ENCODE measurements around the gene PACRGL. TPM values are rescaled to one million over a fixed set of nuclear protein-coding genes. Genes with fewer than 3 reads are reported as not detected.

PACRGL gene
- total and polyA plus RNA-seq, 2 donors from 2014 or later: 11.3 to 22.4 TPM

- no peak overlapping the region for H3K9ac ChIP-seq (ENCODE audit: low read length in 3 of 3)
- TF ChIP-seq, protein P1, sequence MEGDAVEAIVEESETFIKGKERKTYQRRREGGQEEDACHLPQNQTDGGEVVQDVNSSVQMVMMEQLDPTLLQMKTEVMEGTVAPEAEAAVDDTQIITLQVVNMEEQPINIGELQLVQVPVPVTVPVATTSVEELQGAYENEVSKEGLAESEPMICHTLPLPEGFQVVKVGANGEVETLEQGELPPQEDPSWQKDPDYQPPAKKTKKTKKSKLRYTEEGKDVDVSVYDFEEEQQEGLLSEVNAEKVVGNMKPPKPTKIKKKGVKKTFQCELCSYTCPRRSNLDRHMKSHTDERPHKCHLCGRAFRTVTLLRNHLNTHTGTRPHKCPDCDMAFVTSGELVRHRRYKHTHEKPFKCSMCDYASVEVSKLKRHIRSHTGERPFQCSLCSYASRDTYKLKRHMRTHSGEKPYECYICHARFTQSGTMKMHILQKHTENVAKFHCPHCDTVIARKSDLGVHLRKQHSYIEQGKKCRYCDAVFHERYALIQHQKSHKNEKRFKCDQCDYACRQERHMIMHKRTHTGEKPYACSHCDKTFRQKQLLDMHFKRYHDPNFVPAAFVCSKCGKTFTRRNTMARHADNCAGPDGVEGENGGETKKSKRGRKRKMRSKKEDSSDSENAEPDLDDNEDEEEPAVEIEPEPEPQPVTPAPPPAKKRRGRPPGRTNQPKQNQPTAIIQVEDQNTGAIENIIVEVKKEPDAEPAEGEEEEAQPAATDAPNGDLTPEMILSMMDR (IDR thresholded peaks at IDR 0.05; ENCODE audit: borderline replicate concordance, extremely low read depth, insufficient read depth): no peak
Measured at GRCh38 chr4:20752641-20753040, 52.4 kb downstream of the PACRGL start.

DNA sequence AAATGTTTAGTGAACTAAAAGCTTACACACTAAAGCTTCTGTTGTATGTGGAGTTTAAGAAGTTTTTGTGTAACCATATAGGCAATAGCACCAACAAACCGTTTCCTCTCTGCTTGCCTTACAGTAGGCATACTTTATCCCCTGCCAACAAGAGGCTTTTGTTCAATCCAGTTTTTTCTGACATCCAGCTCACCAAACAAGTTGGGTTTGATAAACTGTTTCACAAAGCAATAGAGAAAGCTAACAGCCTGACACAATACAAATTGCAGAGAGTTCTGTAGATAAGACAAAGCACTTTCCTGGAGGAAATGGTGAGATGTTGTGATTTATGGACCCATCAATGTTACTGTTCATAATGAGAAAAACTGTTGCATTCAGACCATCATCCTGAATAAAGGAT is 53.8 kb downstream of the PACRGL start:
- H3K4me3 ChIP-seq (ENCODE audit: low read length in 3 of 3): no peak overlapping the region

More at GRCh38 chr4:20752641-20753040, 52.4 kb downstream of the PACRGL start:
- H3K36me3 ChIP-seq (ENCODE audit: control insufficient read depth in 2 of 3, insufficient read depth in 3 of 3, low read length in 3 of 3): no peaks in the 10 kb centered on the region
- intact Hi-C loops (cut with DNase I): no loop called here
- H3K27ac ChIP-seq (ENCODE audit: low read depth in 2 of 2, low read length in 2 of 2): no peak overlapping the region
- no peaks in the 10 kb centered on the region for H3K9me3 ChIP-seq (ENCODE audit: control insufficient read depth in 2 of 3, insufficient read depth in 1 of 3, low read length in 3 of 3)
- no peaks in the 10 kb centered on the region for H3K4me1 ChIP-seq (ENCODE audit: control insufficient read depth in 2 of 3, insufficient read depth in 2 of 3, low read depth in 1 of 3, low read length in 3 of 3)
- H3K4me3 ChIP-seq (ENCODE audit: low read length in 3 of 3): no peak overlapping the region
- no peaks in the 10 kb centered on the region for H3K27me3 ChIP-seq (ENCODE audit: control insufficient read depth, insufficient read depth, low read length)
- DNase-seq (no peak), FAIRE-seq (no peak)

GRCh38 chr4:20760053-20760452 is 59.8 kb downstream of the PACRGL start:
- intact Hi-C loops (cut with DNase I): loop anchor here (10.0 kb wide), 1 partner anchor 715 kb away; no protein-coding TSS in a partner anchor
- FAIRE-seq: no peak

More for the DNA sequence above, 53.8 kb downstream of the PACRGL start:
- Histone ChIP-seq H3K9ac (ENCODE audit: low read length in 3 of 3) (no peak overlapping the region), H3K4me1 (ENCODE audit: control insufficient read depth in 2 of 3, insufficient read depth in 2 of 3, low read depth in 1 of 3, low read length in 3 of 3) (no peaks in the 10 kb centered on the region), H3K36me3 (ENCODE audit: control insufficient read depth in 2 of 3, insufficient read depth in 3 of 3, low read length in 3 of 3) (no peaks in the 10 kb centered on the region), H3K9me3 (ENCODE audit: control insufficient read depth in 2 of 3, insufficient read depth in 1 of 3, low read length in 3 of 3) (no peaks in the 10 kb centered on the region), H3K27ac (ENCODE audit: low read depth in 2 of 2, low read length in 2 of 2) (no peak overlapping the region), H3K27me3 (ENCODE audit: control insufficient read depth, insufficient read depth, low read length) (no peaks in the 10 kb centered on the region)
- no peak for DNase-seq
- no peak for FAIRE-seq
- TF ChIP-seq, protein P1 (IDR thresholded peaks at IDR 0.05; ENCODE audit: borderline replicate concordance, extremely low read depth, insufficient read depth): no peak
- intact Hi-C loops (cut with DNase I): no loop called here

More at GRCh38 chr4:20760053-20760452, 59.8 kb downstream of the PACRGL start:
- H3K4me1 ChIP-seq (ENCODE audit: control insufficient read depth in 2 of 3, insufficient read depth in 2 of 3, low read depth in 1 of 3, low read length in 3 of 3): no peaks in the 10 kb centered on the region
- no peak overlapping the region for H3K27ac ChIP-seq (ENCODE audit: low read depth in 2 of 2, low read length in 2 of 2)
- no peak overlapping the region for H3K9ac ChIP-seq (ENCODE audit: low read length in 3 of 3)
- H3K36me3 ChIP-seq (ENCODE audit: control insufficient read depth in 2 of 3, insufficient read depth in 3 of 3, low read length in 3 of 3): no peaks in the 10 kb centered on the region
- H3K9me3 ChIP-seq (ENCODE audit: control insufficient read depth in 2 of 3, insufficient read depth in 1 of 3, low read length in 3 of 3): no peaks in the 10 kb centered on the region
- no peaks in the 10 kb centered on the region for H3K27me3 ChIP-seq (ENCODE audit: control insufficient read depth, insufficient read depth, low read length)
- no peak for DNase-seq
- H3K4me3 ChIP-seq (ENCODE audit: low read length in 3 of 3): no peak overlapping the region
- TF ChIP-seq, protein P1 (IDR thresholded peaks at IDR 0.05; ENCODE audit: borderline replicate concordance, extremely low read depth, insufficient read depth): no peak
